Activated naive CD4-positive, alpha-beta T cell treated with anti-CD3 and anti-CD28 coated beads, Interleukin-2, amount 50 U/mL, for 72 hours (primary cell): ENCODE measurements around the gene B4GAT1. TPM values are rescaled to one million over a fixed set of nuclear protein-coding genes. Genes with fewer than 3 reads are reported as not detected.
"Not testable (repeated sequence)": the region's sequence is repeated elsewhere in the genome, so short reads cannot be mapped to it uniquely, and the experiment has no call there.

ENCODE experiments used
- ATAC-seq, 2 donors: fragments of 150-1000 bp; cut with Tn5 transposase; 2 replicates each; pipeline ENCODE4 v1.10.0; 2021; ENCODE audit warnings: mild to moderate bottlenecking in 2 of 2, moderate library complexity in 2 of 2
- DNase-seq, 2 donors: peaks; one replicate each; pipeline ENCODE4 v3.0.0; 2021 to 2022; ENCODE audit warnings: low spot score in 2 of 2
- H3K27ac Mint-ChIP-seq, 2 donors: one replicate each; pipeline ENCODE4 v1.8.0; 2022; ENCODE audit warnings: mild to moderate bottlenecking in 2 of 2, mixed read lengths in 2 of 2
- H3K36me3 Mint-ChIP-seq, 2 donors: one replicate each; pipeline ENCODE4 v1.8.0; 2022; ENCODE audit warnings: mixed read lengths in 2 of 2
- H3K9me3 Mint-ChIP-seq, 2 donors: one replicate each; pipeline ENCODE4 v1.8.0; 2022; ENCODE audit warnings: mixed read lengths in 2 of 2
- total RNA-seq, 2 donors: library from RNA; stranded (reverse); gene quantifications; one replicate each; pipeline ENCODE4 v1.2.3, GENCODE V29; 2022

The B4GAT1 gene
- total RNA-seq, 2 donors from 2014 or later, result 6.5 to 8.9 TPM

DNA sequence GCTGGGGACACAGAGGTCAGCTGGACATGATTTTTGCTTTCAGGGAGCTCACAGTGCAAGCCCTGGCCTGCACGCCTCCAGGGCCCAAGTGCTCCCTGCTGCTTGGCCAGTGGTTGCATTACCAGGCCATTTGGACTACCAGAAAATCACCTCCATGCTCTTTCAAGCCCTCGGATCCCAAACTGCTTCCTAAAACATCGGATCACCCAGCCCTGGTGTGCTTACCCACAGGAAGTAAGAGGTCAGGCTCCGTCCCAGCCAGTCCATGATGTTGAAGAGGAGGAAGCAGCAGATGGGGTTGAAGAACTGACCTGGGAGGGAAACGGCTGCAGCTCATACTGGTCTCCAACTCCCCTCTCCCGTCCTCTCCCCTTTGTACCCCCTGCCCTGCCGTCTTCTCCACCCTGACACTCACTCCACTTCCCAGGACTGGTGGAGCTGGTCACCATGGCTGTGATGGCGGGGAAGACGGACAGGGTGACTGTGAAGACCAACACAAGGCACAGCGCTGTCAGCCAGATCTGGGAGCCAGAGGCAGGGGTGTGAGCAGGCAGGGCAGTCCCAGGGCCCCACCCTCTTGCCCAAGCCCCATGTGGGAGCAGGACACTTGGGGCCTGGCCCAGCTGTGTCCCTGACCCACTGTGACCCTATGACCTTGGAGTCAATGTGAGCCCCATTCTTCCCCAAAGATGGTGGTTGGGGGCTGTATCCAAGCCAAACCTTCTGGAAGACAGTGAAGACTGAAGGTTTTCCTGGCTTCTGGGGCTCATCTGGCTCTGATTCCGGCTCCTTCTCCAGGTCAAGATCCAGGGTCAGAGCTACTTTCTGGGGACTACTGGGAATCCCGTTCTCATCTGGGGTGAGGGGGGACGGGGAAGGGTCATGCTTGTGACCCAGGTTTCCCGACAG lies 18.5 kb upstream of the B4GAT1 start:
- ATAC-seq (no peak), DNase-seq (no peak)
- Mint-ChIP-seq H3K9me3 (no peaks in the 10 kb centered on the region), H3K36me3 (no peaks in the 10 kb centered on the region), H3K27ac (no peak overlapping the region)

DNA sequence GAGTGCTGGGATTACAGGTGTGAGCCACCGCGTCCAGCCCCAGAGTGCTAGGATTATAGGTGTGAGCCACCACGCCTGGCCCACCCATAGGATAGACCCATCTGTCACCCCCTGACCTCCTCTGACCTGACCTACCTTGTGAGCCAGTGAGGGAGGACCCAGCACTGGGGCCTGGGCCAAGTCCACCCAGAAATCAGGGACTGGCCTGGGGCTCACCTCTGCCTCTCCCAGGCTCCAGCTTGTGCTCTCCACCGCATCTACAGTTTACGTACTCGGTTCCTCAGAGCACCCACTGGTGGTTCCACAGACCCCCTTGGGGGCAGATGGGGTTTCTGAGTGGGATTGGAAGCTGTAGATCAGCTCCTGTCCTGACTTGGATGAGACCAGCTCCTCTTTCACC lies 17.7 kb upstream of the B4GAT1 start:
- no peaks in the 10 kb centered on the region for H3K36me3 Mint-ChIP-seq
- no peak for DNase-seq
- no peak for ATAC-seq
- H3K9me3 Mint-ChIP-seq, result no peaks in the 10 kb centered on the region
- H3K27ac Mint-ChIP-seq, result no peak overlapping the region

DNA sequence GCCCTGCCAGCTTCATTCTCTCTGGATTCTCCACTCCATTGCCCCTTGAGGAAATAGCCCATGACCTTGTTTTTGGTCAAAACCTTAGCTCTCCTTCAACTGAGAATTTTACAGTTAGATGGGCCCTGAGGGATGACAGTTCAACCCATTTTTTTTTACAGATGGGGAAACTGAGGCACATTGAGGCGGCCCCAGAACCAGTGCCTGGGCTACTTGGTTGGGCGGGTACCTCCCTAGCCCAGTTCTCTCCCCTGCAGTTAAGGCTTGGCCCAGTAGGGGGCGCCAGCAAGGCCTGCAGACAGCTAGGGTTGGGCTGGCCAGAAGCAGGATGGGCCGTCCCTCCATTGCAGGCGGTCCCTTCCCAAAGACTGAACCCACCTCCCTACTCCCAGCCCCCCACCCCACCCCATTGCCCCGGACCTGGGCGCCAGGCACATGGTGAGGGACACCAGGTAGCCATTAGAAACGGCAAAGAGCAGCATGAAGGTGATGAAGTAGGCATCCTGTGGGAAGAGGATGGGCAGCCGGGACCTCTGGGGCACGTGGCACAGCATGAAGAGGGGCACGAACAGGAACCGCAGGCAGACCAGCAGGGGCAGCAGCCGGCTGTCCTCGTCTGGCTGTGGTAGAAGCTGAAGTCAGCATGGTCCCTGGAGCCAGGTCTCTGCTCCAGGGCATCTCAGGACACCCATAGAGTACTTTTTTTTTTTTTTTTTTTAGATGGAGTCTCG lies 16.5 kb upstream of the B4GAT1 start:
- Mint-ChIP-seq H3K27ac (no peak overlapping the region), H3K9me3 (no peaks in the 10 kb centered on the region), H3K36me3 (no peaks in the 10 kb centered on the region)
- ATAC-seq (peak; percentile 71 to 82), DNase-seq (peak in 1 of 2 donors; percentile 92)

DNA sequence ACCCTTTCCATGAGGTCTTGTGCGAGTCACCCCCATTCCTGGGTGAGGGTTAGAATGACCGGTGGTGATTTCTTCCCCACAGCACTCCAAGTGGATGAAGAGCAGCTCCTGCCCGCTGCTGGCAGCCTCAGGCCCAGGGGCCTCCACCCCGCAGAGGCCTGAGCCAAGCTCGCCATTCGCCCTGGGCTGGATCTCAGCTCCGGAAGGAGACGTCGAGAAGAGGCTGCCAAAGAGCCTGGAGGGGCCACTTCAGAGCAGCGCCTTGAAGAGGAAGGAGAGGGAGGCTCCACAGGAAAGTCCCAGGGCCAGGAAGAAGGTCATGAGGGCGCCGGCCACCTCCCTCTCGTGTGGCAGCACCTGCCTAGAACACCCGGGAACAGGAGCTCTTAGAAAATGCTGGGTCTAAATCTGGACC lies 15.8 kb upstream of the B4GAT1 start:
- Mint-ChIP-seq H3K27ac (no peak overlapping the region), H3K36me3 (no peaks in the 10 kb centered on the region), H3K9me3 (no peaks in the 10 kb centered on the region)
- no peak for ATAC-seq
- no peak for DNase-seq

DNA sequence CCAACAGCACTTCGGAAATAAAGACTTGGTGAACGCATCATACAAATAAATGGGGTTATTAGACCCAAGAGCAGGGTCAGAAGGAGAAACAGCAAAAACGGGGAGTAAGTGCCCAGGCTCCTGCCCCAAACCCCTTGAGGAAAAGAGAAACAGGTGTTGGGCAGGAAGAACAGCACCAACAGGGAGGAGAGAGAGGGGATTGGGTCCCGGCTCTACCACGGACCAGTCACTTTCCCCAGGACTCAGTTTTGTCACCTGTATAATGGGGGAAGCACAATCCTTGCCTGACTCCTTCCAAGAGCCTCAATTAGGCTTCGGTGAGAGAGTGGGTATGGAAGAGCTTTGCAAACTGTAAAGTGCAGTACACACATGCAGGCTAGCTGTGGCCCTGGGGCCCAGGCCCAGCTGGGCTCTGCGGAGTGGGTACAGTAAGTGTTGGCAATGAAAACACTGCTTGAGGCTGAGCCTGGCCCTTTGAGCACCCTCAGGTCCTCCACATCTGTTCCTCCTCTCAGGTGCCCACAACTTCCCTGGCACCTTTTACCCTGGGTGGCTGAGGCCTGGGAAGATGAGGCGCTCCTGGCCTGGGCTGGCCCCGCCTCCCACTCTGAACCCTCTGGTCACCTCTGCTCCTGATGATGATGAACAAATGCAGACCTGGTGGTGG lies 15.2 kb upstream of the B4GAT1 start:
- ATAC-seq (no peak), DNase-seq (no peak)
- H3K9me3 Mint-ChIP-seq, result no peaks in the 10 kb centered on the region
- peak overlapping the region in 1 of 2 donors; percentile 62 for H3K27ac Mint-ChIP-seq
- H3K36me3 Mint-ChIP-seq, result no peaks in the 10 kb centered on the region

DNA sequence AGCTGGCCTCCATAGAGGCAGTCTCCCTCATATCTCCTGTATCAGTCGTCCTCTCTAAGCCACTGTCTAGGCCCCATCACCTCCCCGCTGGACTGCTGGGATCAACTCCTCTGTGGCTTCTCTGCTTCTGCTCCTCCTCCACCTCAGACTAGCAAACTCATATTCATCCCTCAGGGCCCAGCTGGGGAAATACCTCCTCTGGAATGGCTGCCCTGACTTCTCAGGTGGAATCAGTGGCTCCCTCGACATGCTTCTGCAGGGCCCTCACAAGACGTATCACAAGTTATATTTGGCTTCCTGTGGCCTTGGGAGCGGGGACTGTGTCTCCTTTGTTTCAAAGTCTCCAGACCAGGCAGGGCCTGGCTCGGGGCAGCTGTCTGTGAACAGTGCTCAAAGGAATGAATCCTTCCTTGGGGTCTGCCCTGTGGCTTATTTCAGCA lies 14.1 kb upstream of the B4GAT1 start:
- peak overlapping the region; percentile 40 to 72 for H3K27ac Mint-ChIP-seq
- no peaks in the 10 kb centered on the region for H3K9me3 Mint-ChIP-seq
- ATAC-seq, result no peak
- no peak for DNase-seq
- no peaks in the 10 kb centered on the region for H3K36me3 Mint-ChIP-seq

DNA sequence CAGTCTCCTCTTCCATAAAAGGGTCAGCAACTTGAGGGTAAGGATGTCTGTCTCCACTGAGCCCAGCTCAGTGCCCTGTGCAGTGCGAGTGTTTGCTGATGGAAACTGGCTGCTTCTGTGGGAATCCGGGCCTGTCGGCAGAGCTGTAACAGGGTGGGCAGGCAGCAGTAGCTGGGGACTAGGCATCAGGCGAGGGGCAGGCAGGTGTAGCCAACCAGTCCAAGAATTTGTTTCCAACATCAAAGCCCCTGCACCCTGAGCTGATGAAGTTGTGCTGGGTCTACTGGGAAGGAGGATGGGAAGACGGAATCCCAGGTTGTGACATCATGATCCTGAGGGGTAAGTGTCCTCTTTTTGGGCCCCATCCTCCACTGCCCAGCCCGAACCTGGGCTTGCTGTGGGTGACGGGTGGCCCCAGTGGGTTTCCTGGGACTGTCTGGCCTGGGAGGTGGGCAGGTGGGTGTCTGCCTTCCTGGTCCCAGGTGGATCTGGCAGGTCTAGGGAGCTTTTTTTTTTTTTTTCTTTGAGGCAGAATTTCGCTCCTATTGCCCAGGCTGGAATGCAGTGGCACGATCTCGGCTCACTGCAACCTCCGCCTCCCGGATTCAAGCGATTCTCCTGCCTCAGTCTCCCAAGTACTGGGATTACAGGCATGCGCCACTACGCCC lies 13.1 kb upstream of the B4GAT1 start:
- DNase-seq, result no peak
- Mint-ChIP-seq H3K27ac (peak overlapping the region in 1 of 2 donors; percentile 72), H3K9me3 (no peaks in the 10 kb centered on the region), H3K36me3 (no peaks in the 10 kb centered on the region)
- ATAC-seq, result no peak

DNA sequence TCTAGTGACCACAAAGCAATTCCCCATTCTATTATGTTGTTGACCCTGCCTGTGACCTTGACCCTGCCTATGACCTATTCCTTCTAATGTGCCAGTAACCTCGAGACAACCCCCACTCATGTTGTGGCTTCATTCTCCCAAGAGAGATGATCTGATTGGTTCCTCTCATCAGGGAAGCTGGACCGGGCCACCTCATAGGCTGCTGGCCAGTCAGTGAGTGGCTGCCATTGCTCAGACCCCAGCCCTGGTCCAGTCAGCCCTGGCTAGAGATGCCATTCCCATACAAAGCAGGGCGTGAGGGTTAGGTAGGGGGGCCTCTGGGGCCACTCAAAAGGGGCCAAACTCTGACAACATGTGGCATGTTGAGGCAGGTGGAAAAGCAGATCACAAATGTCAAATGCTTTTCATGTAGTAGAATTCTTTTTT lies 12.2 kb upstream of the B4GAT1 start:
- Mint-ChIP-seq H3K36me3 (no peaks in the 10 kb centered on the region), H3K27ac (no peak overlapping the region), H3K9me3 (no peaks in the 10 kb centered on the region)
- ATAC-seq (no peak), DNase-seq (no peak)

DNA sequence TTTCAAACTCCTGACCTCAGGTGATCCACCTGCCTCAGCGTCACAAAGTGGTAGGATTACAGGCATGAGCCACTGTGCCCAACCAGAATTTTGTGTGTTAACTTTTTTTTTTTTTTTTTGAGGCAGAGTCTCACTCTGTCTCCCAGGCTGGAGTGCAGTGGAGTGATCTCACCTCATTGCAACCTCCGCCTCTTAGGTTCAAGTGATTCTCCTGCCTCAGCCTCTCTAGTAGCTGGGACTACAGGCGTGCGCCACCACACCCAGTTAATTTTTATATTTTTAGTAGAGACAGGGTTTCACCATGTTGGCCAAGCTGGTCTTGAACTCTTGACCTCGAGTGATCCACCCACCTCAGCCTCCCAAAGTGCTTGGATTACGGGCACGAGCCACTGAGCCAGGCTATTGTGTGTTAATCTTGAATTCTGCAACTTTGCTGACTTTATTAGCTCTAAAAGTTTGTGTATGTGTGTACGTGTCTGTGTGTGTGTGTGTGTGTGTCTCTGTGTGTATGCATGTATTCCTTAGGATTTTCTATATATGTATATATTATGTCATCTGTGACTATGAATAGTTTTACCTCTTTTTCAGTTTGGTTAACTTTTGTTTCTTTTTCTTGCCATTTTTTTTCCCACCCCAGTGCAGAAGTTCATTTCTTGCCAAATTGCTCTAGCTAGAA lies 3.3 kb upstream of the B4GAT1 start:
- not testable (repeated sequence) for H3K9me3 Mint-ChIP-seq, H3K36me3 Mint-ChIP-seq, DNase-seq, ATAC-seq, H3K27ac Mint-ChIP-seq

DNA sequence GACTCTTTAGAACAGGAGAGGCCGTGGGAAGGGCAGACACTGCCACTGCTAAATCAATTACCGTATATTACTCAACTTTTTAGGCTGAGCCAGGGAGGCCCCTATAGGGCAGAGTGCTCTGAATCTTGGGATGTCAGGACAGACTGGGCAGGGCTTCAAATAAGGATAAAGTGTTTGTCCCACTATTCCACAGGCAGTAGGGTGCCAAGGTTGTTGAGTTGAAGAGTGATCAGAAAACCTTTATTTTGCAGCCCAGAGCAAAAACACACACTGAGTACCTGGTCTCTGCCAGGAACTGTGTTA lies 1.6 kb upstream of the B4GAT1 start:
- H3K27ac Mint-ChIP-seq, result peak overlapping the region; percentile 99 to 100
- H3K36me3 Mint-ChIP-seq, result peaks cover 8 to 14% of the 10 kb centered on the region in 2 donors
- H3K9me3 Mint-ChIP-seq, result peaks cover 0 to 3% of the 10 kb centered on the region in 2 donors
- DNase-seq (no peak), ATAC-seq (no peak)

DNA sequence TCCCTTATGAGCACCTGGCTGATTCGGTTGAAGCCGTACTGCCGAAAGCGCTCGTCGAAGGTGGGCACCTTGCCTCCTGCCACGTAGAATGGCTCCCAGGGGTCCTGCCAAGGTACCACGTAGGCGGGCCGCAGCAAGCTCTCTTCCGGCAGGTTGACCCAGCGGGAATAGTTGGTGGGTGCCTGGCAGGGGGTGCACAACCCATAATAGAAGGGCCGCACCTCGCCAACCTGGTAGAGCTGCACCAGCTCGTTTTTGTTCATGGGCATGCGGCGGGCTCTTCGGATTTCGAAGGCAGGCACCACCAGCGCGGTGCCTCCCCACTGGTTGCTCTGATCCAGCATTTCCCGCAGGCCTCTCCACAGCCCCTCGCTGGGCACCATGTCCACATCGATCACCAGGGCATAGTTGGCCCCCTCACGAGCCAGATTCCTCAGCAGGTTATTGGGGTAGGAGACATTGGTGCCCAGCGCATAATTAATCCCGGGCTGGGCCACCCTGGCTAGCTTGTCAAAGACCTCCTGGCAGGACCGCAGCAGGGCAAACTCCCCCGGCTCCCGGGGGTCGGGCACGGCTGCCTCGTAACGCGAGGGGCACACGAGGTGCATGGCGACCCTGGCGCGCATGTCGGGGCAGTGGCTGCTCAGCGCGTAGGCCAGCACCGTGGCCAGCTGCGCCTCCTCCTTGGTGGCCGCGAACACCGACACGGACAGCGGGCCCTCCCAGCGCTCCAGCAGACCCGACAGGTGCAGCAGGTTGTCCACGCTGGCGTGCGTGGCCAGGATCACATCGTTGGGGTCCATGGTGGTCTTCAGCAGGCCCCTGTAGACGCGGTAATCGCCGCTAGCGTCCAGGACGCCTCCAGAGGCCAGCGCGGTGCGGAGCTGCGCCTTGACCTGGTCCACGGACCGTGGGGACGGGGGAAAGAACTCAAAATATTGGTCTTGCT lies 679 bp downstream of the B4GAT1 start:
- H3K27ac Mint-ChIP-seq, result peak overlapping the region; percentile 55 to 99
- H3K9me3 Mint-ChIP-seq, result peaks cover 0 to 3% of the 10 kb centered on the region in 2 donors
- ATAC-seq (no peak), DNase-seq (no peak)
- H3K36me3 Mint-ChIP-seq, result peaks cover 8 to 14% of the 10 kb centered on the region in 2 donors

DNA sequence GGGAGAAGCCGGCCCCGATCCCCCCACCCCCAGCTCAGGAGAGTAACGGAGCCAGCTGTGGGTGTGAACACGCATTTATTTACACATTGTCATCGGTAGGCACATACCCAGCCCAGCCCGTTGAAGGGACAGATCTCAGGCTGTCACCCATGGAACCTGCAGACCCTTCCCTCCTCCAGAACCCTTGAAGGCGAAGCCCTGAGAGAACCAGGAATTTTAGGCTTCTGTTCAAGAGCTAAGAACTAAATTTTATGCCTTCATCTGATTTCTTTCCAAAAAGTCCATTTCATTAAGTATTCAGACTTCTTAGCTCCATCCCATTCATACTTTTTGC lies 2.1 kb downstream of the B4GAT1 start:
- peak overlapping the region; percentile 95 to 97 for H3K27ac Mint-ChIP-seq
- DNase-seq (no peak), ATAC-seq (peak; percentile 9 to 13)
- peaks cover 8 to 14% of the 10 kb centered on the region in 2 donors for H3K36me3 Mint-ChIP-seq
- peaks cover 0 to 3% of the 10 kb centered on the region in 2 donors for H3K9me3 Mint-ChIP-seq

DNA sequence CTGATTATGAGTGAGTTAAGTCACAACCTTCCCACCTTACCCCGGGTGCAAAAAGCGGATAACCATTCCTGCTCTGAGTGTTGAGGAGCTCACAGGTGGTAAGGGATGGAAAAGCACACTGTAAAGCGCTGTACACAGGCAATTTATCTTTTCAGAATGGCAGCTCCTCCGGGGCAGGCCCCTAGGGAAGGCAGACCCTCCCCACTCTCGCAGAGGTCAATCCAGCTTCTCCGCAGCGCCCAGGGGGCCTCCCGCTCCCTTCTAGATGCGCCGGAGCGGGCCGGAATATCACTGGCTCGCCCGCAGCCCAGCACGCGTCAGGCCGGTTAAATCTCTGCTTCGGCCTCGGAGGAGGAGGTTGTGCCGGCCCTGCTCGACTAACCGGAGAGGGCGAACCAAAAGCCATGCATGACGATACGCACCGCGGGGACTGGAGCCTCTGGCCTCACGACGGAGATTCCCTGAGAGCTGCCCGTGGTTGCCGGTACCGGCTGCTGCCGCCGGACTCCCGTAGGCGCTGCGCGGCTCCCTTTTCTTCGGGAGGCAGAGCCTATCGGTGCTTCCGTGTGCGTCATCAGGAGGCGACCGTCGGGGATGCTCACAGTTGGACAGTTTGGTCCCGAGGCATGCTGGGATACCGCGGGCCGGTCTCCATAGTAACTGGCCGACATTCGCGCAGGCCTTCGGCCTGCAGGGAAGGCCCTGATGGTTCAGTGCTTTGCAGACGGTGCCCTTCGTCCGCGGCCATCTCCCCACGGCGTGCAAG lies 2.7 kb downstream of the B4GAT1 start, which contains the start of gene BRMS1:
TSS of gene BRMS1 (minus strand) at position 555 of the 766 bp plus-strand sequence. CDS start 2,870 bp downstream, outside the sequence.
- DNase-seq, result peak; percentile 89 to 93
- Mint-ChIP-seq H3K27ac (peak within 1 kb of the TSS; percentile 95 to 97), H3K36me3 (peaks cover 8 to 14% of the 10 kb centered on the region in 2 donors), H3K9me3 (peaks cover 0 to 3% of the 10 kb centered on the region in 2 donors)
- peak; percentile 84 to 88 for ATAC-seq

DNA sequence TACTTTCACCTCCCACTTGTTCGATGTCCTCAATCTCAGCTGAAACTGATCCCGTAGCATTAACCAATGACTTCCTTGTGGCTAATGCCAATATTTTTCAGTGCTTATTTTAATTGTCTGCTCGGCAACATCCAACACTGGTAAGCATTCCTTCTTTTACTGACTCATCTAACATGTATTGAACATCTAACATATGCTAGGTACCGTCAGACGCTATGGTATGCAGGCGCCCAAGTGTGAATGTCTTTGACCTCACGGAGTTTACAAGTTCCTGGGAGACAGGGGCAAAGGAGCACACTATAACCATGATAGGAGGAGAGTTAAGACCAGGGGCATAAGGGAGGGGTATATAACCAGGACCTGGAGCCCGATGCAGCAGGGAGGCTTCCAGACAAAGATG lies 4.3 kb downstream of the B4GAT1 start:
- Mint-ChIP-seq H3K9me3 (peaks cover 0 to 3% of the 10 kb centered on the region in 2 donors), H3K36me3 (peaks cover 8 to 14% of the 10 kb centered on the region in 2 donors), H3K27ac (peak overlapping the region; percentile 15 to 97)
- ATAC-seq (no peak), DNase-seq (no peak)
